GM23338 (cell line): ENCODE results near the gene IL31.

Experiments
- CREB1 ChIP-seq: fragments of 250-450 bp; sonication (Bioruptor Pico); IDR thresholded peaks from 2 replicates; pipeline ENCODE4 v1.5.0; 2020; ENCODE audit warnings: low read depth, mild to moderate bottlenecking, moderate library complexity
- CTCF ChIP-seq, 2 experiments: fragments of 200-600 bp in 1 of 2; sonication (generic) in 1 of 2; conservative IDR thresholded peaks; 2 replicates each; pipeline versions ENCODE4 v1.5.1 to v1.6.1; 2016 to 2017; ENCODE audit warnings: antibody characterized with exemption in 2 of 2, low read depth in 2 of 2, mild to moderate bottlenecking in 2 of 2, moderate library complexity in 1 of 2
- JUNB ChIP-seq: IDR thresholded peaks from one replicate; pipeline ENCODE4 v1.6.1; 2016; ENCODE audit warnings: antibody characterized with exemption; ENCODE audit not compliant: unreplicated experiment
- NANOG ChIP-seq: IDR thresholded peaks from 2 replicates; pipeline ENCODE4 v1.6.1; 2016; ENCODE audit warnings: antibody characterized with exemption, borderline replicate concordance
- POLR2AphosphoS5 ChIP-seq: IDR thresholded peaks from 2 replicates; pipeline ENCODE4 v1.6.1; 2016; ENCODE audit warnings: antibody characterized with exemption, low read depth

GRCh38 chr12:122206976-122207375, 33.0 kb upstream of the IL31 start:
- TF ChIP-seq POLR2AphosphoS5 (no peak), CTCF (conservative IDR thresholded peaks at IDR 0.05; ENCODE audit: low read depth in 2 of 2) (no peak), CREB1 (CRISPR knock-in tag) (no peak), JUNB (no peak), NANOG (no peak)
